NT2/D1 (cell line): ENCODE results near the gene NTRK2.

Experiments used
- SUZ12 ChIP-seq: IDR thresholded peaks from 2 replicates; pipeline ENCODE4 v1.6.1; 2011; ENCODE audit not compliant: insufficient read length, insufficient read depth; ENCODE audit errors: extremely low read depth
- YY1 ChIP-seq: IDR thresholded peaks from 2 replicates; pipeline ENCODE4 v1.6.1; 2011; ENCODE audit not compliant: insufficient read length, insufficient read depth
- ZNF274 ChIP-seq: IDR thresholded peaks from 2 replicates; pipeline ENCODE4 v1.6.1; 2011; ENCODE audit warnings: mild to moderate bottlenecking, low read depth, low read length

- TF ChIP-seq ZNF274 (no peak), SUZ12 (no peak), YY1 (no peak)
These were observed 367.0 kb downstream of the NTRK2 start for GRCh38 chr9:85036496-85036895.
